ENCODE measurements around the gene HDAC7.

Gene HDAC7

DNA sequence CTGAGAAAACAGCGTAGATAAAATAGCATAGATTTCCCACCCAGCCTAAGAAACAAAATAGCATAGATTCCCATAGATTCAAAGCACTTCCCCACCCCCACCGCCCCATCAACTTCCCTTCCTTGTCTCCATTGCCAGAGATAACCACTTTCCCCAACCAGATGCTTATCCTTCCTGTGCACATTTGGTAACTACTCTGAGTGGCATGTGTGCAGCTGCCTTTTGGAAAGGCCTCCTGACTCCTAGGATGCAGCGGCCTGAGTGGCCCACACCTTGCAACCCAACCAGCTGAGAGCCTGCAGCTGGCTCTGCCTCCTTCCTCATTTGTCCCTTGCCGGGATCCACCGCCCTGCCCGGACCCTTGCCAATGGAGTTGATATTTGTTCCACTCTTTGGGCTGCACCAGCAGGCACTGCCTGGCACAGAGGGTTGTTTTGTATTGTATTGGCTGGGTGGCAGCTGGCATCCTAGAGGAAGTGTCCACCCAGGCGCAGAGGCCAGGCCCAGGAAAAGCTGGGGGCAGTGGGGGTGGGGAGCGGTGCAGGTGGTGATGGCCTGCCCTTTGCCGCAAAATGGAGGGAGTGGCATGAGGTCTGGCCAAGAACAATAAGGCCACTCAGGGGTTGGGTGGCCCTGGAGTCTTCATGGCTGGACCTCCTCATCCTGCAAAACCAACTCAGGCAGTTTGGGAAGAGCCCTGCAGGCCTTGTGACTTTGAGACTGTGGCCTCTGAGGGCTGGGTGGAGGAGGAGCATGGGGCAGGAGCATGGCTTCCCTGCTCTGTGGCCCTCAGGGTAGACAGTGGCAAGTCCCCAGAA lies 41.8 kb downstream of the HDAC7 start:
- no peak for DNase-seq (ENCODE audit: low read depth)

DNA sequence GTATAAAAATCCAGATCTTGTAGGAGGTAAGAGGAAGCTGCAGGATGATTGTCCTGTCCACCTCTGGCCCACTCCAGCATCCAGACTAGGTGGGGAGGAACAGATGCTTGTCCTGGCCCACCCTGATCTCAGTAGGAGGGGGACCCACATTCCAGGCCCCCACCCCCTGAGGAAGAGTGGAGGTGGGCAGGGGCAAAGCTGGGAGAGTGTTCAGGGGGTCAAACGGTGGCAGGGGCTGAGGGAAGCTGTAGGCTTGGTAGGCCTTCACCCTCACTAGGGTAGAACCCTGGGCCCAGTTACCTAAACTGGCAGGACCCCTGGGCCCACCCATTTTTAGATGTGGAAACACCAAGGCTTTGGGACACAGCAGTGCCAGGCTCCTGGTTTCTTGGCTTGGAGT lies 42.6 kb downstream of the HDAC7 start:
- no peak for DNase-seq (ENCODE audit: low read depth)

DNA sequence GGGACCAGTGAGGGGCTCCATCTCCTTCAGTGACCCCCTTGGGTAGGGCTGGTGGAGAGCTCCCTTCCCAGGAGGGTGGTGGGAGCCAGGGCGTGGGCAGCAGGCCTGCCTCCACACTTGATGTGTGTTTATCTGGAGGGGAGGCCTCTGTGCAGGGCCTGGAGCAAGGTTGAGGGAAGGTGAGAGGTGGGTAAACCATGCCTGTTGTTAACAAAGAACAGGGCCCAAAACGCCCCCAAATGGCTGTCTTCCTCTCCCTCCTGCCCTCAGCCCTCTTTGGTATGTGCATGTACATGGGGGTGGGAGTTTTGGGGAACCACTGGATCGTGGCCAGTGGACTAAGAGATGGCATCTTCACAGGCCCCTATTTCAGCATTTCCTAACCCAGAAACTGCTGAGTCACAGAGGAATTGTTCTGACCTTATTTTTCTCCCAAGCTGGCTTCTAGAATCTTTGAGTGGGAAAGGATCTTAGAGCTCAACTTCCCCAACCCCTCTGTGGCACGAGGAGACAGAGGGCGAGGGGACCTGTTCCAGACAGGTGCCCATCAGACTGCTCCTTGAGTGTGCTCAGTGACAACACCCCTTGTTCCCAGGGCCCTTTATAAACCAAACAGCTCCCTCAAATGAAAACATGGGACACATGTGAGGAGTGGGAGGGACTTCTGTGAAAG lies 43.1 kb downstream of the HDAC7 start:
- DNase-seq (ENCODE audit: low read depth) = no peak

- no peak for DNase-seq (ENCODE audit: low read depth)
Measured at GRCh38 chr12:47775100-47775911, 44.4 kb downstream of the HDAC7 start.

- DNase-seq (ENCODE audit: low read depth) = no peak
Measured at GRCh38 chr12:47774663-47775062, 45.0 kb downstream of the HDAC7 start.

DNA sequence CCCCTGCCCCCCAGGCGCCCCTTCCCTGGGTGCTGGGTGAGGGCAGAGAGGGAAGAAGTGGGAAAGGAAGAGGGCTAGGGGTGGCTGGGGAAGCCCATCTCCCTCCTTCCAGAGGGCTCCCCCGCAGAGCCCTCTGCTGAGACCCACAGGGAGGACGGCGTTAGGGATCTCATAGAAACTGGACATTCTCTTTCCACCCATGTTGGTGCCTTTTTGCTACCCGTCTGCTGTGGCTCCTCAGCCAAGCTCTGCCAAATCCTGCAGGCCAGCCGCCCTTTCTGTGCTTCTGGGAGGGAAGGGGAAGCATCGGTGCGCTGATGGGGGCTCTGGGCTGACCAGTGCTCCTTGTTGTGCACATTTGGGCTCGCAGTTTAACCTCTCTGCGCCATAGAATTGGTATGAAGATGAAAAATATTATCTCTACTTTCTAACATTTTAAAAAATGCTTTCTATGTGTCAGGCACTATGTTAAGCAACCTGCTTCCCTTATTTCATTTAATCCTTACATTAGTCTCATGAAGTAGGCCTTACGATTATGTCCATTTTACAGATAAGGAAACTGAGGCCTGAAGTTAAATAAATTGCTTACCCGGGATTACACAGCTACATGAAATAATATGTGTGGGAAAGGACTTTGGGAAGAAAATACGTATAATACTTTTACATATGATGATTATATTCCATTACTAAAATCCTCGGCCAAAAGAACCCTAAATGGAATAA lies 45.7 kb downstream of the HDAC7 start:
- DNase-seq (ENCODE audit: low read depth) = no peak

DNA sequence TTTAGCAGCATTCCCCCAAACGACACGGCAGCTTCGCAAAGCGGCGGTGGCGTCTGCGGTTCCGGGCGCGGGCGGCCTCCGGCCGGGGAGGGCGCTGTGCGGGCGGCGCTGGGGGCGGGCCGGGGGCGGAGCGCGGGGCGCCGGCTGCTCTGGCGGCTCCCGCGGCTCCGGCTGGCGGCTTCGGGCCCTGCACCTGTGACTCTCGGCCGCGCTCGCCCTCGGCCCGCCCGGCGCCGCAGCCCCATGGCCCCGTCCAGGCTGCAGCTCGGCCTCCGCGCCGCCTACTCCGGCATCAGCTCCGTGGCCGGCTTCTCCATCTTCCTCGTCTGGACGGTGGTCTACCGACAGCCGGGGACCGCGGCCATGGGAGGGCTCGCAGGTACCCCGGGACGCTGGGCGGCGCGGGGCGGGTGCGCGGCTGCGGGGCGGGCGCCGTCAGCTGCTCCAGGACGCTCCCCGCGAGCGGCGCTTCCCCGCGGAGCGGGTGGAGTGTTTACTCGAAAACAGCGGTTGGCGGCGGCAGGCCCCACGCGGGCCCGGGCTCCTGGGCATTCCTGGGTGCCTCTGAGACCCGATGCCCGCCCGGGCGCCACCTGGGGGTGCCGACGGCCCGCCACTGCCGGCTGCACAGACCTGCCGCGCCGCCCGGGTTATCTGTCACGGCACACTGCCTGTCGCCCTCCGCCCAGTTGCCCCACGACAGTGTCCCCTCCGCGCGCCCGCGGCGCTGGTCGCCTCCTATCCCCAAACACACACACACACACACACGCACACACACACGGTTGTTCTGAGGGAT lies 46.4 kb downstream of the HDAC7 start, which contains the start of gene SLC48A1:
Gene SLC48A1 (plus strand): TSS at position 177 of the 796 bp plus-strand sequence. CDS start 67 bp downstream, at position 244.
- DNase-seq (ENCODE audit: low read depth) = peak; percentile 27

- DNase-seq (ENCODE audit: low read depth) = no peak
Measured at GRCh38 chr12:47772738-47773061, 47.0 kb downstream of the HDAC7 start.

- no peak for DNase-seq (ENCODE audit: low read depth)
Measured at GRCh38 chr12:47772094-47772660, 47.5 kb downstream of the HDAC7 start.

DNA sequence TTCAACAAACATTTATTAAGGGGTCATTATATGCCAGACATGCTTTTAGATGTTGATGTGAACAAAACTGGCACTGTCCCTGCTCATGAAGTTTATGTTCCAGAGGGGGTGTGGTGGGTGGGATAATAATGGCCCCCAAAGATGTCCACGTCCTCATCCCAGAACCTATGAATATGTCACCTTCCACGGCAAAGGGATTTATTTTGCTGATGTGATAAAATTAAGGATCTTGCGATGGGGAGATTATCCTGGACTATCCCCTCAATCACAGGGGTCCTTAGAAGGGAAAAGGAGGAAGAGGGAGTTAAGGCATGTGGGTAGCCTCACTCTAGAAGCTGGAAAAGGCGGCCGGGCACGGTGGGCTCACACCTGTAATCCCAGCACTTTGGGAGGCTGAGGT lies 48.4 kb downstream of the HDAC7 start:
- no peak for DNase-seq (ENCODE audit: low read depth)

GRCh38 chr12:47770086-47770726 lies 49.5 kb downstream of the HDAC7 start:
- no peak for DNase-seq (ENCODE audit: low read depth)

DNA sequence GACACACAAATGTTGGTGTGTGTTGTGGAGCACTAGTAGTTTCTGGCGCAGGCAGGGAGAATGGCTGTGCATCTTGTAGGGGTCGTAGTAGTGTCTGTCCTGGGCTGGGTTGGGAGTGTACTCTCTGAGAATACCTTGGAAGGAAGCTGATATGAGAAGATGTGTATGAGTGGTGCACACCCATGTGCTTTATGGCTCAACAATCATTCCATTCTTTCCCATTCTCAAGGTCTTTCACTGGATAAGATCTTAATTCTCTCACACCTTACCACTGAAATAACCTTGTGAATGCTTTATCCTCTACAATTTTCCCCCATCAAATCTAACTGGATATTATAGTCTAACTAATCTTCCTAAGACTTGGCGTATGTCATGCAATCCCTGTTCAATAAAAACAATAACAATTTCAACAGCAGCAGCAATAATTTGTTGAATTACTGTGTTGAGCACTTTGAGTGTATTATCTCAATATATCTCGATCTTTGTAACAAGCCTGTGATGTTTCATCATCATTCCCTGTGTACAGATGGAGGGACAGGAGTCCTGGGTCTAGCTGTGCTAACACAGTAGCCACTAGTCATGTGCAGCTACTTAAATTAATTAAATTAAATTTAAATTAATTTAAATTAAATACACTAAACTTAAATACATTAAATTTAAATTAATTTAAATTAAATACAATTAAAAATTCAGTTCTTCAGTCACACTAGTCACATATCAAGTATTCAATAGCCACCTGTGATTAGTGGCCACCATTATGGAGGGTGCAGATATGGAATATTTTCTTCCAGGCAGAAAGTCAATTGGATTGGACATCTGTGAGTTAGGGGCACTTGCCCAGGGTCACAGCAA lies 50.2 kb downstream of the HDAC7 start:
- no peak for DNase-seq (ENCODE audit: low read depth)

- DNase-seq (ENCODE audit: low read depth) = no peak
Measured at GRCh38 chr12:47768323-47768811, 51.3 kb downstream of the HDAC7 start.

- DNase-seq (ENCODE audit: low read depth) = peak; percentile 37
Measured at GRCh38 chr12:47767216-47767724, 52.4 kb downstream of the HDAC7 start.

DNA sequence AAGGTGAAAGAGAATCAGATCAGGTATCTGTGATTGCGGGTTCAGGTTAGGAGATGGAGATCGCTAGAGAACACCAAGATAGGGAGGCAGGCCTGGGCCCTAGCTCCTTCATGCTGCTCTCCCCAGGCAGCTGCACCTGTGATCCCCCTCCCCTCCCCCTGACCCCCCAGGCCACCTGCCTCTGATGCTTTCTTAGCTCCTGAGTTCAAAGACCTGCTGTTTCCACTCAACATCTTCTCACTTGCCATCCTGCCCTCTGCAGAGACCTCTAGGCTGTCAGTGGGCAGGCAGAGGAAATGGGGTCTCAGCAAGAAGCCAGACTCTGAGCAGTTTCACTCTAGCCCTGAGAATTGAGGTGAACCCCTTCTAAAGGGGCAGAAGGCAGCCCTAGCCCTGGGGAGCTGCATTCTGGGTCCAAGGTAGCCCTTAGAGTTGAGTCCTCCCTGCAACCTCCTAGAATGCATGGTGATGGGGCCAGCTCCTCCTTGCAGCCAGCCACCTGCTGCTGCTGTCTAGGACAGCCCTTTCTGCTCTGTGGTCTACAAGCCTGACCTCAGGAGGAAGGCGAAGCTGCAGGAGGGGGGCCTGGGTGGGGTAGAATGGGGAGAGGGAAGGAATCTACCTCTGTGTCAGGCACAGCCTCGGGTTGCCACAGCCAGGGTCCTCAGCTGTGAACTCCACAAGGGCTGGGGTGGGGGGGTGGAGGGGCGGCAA lies 53.0 kb downstream of the HDAC7 start:
- no peak for DNase-seq (ENCODE audit: low read depth)

- DNase-seq (ENCODE audit: low read depth) = no peak
Measured at GRCh38 chr12:47763481-47764346, 56.0 kb downstream of the HDAC7 start.

DNA sequence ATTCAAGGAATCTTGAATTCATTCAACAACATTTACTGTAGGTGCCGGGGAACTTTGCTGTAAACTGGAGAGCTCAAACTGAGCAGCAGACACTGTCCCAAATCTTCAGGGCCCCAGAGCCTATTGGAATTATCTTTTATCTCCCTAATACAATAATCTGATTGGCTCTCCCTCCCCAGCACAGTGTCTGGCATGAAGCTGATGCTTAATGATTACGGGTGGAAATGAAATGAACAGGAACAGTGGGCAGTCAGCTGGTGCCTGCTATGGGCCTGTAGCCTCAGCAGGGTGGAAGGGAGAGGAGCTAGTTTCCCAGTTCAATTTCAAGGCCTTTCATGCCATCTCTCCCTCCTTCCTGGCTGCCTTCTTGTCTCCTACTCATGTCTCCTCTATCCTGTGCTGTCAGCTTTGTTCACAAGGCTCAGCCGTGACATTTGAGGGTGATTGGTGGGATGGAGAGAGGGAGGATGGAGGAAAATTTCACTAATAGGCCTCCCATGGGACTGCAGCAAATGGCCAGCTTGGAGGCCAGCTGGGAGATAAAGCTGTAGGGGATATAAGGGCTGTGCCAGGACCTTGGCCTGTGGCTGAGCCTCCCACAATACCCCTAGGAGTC lies 56.7 kb downstream of the HDAC7 start:
- DNase-seq (ENCODE audit: low read depth) = no peak

Data from stimulated activated CD8-positive, alpha-beta memory T cell treated with anti-CD3 and anti-CD28 coated beads, Interleukin-15, amount 100 ng/mL, for 1 hour (primary cell).